Measurements from ENCODE around the gene RBM18. TPM values are rescaled to one million over a fixed set of nuclear protein-coding genes. Genes with fewer than 3 reads are reported as not detected.

The RBM18 gene
- total RNA-seq, 1 donor from 2014 or later, result 21.7 TPM

- H3K4me1 ChIP-seq, result peaks cover 5% of the 10 kb centered on the region
- H3K27me3 ChIP-seq (ENCODE audit: low read depth), result no peaks in the 10 kb centered on the region
- peaks cover 93% of the 10 kb centered on the region for H3K36me3 ChIP-seq
- H3K27ac ChIP-seq, result no peak overlapping the region
- no peak overlapping the region for H3K4me3 ChIP-seq
- no peaks in the 10 kb centered on the region for H3K9me3 ChIP-seq
- no peak for DNase-seq
- TF ChIP-seq CTCF (IDR thresholded peaks at IDR 0.05), result no peak
- no peak for ATAC-seq
- intact Hi-C loops (cut with DNase I), result no loop called here
Observed at GRCh38 chr9:122248448-122248865, 16.2 kb downstream of the RBM18 start.

GRCh38 chr9:122246666-122247065, 18.0 kb downstream of the RBM18 start:
- Histone ChIP-seq H3K27me3 (ENCODE audit: low read depth) (no peaks in the 10 kb centered on the region), H3K27ac (no peak overlapping the region), H3K36me3 (peaks cover 100% of the 10 kb centered on the region), H3K9me3 (no peaks in the 10 kb centered on the region), H3K4me3 (no peak overlapping the region), H3K4me1 (no peaks in the 10 kb centered on the region)
- ATAC-seq (no peak), DNase-seq (no peak)
- TF ChIP-seq CTCF (IDR thresholded peaks at IDR 0.05), result no peak
- intact Hi-C loops (cut with DNase I), result no loop called here

- Histone ChIP-seq H3K4me3 (no peak overlapping the region), H3K4me1 (no peaks in the 10 kb centered on the region), H3K9me3 (no peaks in the 10 kb centered on the region), H3K27ac (no peak overlapping the region), H3K36me3 (peaks cover 99% of the 10 kb centered on the region), H3K27me3 (ENCODE audit: low read depth) (no peaks in the 10 kb centered on the region)
- DNase-seq (no peak), ATAC-seq (no peak)
- no peak for TF ChIP-seq CTCF (IDR thresholded peaks at IDR 0.05)
- intact Hi-C loops (cut with DNase I), result no loop called here
Observed at GRCh38 chr9:122244349-122244748, 20.3 kb downstream of the RBM18 start.

GRCh38 chr9:122239722-122240121, 24.9 kb downstream of the RBM18 start:
- intact Hi-C loops (cut with DNase I), result no loop called here
- no peak overlapping the region for H3K4me3 ChIP-seq
- no peaks in the 10 kb centered on the region for H3K9me3 ChIP-seq
- peaks cover 59% of the 10 kb centered on the region for H3K36me3 ChIP-seq
- H3K27me3 ChIP-seq (ENCODE audit: low read depth), result no peaks in the 10 kb centered on the region
- ATAC-seq (no peak), DNase-seq (no peak)
- no peak overlapping the region for H3K27ac ChIP-seq
- H3K4me1 ChIP-seq, result no peaks in the 10 kb centered on the region
- no peak for TF ChIP-seq CTCF (IDR thresholded peaks at IDR 0.05)

GRCh38 chr9:122236681-122237080, 28.0 kb downstream of the RBM18 start:
- TF ChIP-seq CTCF (IDR thresholded peaks at IDR 0.05), result no peak
- ATAC-seq, result no peak
- DNase-seq, result no peak

More at GRCh38 chr9:122236681-122237080, 28.0 kb downstream of the RBM18 start:
- no peaks in the 10 kb centered on the region for H3K4me1 ChIP-seq
- no peaks in the 10 kb centered on the region for H3K27me3 ChIP-seq (ENCODE audit: low read depth)
- H3K27ac ChIP-seq, result no peak overlapping the region
- no peak overlapping the region for H3K4me3 ChIP-seq
- H3K36me3 ChIP-seq, result peaks cover 28% of the 10 kb centered on the region
- intact Hi-C loops (cut with DNase I), result no loop called here
- H3K9me3 ChIP-seq, result no peaks in the 10 kb centered on the region

All from lower lobe of right lung (tissue), 2 donors.